ENCODE results near the gene PRODH.
A peak's percentile ranks its signal among the peaks of the same experiment; 100 is the strongest.
"Not testable (repeated sequence)": the region's sequence is repeated elsewhere in the genome, so short reads cannot be mapped to it uniquely, and the experiment has no call there.

The PRODH gene

DNA sequence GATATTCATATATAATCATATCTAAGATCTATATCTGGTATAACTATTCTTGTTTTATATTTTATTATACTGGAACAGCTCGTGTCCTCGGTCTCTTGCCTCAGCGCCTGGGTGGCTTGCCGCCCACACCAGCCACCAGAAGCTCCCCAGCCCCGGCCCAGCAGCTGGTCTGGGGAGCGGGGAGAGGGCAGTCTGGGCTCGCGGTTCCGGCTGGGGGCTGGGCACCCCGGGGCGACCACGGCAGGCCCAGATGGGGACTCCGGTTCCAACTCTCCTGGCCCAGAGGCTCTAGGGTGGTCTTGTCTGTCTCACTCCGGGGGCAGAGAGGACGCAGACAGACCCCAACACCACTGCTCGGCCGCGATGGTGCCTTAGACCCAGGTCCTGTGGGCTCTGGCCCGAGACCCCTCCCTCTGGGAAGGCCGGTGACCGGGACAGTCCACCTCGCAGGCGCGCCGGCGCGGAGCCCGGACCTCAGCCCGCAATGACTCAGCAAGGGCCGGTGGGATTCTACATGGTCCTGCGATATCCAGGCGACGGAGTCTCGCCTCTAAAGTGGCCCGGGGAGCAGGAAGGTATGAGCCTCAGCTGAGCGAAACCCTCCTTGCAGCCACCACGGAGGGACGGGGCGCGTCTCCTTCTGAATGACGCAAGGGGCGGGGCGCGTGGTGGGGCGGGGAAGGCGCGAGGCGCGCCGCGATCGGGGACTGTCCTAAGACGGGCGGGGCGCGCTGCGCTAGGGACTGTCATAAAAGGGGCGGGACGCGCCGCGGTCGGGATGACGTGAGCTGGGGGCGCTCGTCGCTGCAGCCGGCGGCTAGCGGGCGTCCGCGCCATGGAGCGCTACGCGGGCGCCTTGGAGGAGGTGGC lies 30.3 kb downstream of the PRODH start, which contains the start of gene DGCR6:
DGCR6 (plus strand) TSS at position 781 of the 870 bp plus-strand sequence; CDS start at position 836, 55 bp downstream.
- DNase-seq (ENCODE audit: low read depth in 2 of 2) = no peak

DNA sequence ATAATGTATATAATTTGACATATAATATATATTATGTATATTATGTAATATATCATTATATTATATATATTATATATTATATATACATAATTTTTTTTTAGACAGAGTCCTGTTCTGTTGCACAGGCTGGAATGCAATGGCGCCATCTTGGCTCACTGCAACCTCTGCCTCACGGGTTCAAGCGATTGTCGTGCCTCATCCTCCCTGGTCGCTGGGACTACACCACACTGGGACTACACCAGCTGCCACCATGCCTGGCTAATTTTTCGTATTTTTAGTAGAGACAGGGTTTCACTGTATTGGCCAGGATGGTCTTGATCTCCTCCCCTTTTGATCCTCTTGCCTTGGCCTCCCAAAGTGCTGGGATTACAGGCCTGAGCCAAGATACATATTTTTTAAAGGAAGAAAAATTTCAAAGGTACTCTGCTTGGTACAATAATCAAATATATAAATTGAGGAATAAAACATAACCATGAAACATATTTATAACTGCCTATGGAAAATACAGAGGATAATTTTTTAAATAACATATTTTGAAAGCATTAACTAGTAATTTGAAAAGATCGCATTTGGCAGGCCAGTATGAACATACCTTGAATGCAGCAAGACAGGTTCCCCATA lies 39.9 kb downstream of the PRODH start:
- DNase-seq (ENCODE audit: low read depth in 2 of 2) = not testable (repeated sequence)

DNA sequence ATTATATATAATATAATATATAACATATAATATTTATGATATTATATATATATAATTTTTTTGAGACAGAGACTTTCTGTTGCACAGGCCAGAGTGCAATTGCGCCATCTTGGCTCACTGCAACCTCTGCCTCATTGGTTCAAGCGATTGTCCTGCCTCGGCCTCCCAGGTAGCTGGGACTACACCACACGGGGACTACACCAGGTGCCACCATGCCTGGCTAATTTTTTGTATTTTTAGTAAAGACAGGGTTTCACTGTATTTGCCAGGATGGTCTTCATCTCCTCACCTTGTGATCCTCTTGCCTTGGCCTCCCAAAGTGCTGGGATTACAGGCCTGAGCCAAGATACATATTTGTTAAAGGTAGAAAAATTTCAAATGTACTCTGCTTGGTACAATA lies 42.3 kb downstream of the PRODH start:
- DNase-seq (ENCODE audit: low read depth in 2 of 2) = not testable (repeated sequence)

DNA sequence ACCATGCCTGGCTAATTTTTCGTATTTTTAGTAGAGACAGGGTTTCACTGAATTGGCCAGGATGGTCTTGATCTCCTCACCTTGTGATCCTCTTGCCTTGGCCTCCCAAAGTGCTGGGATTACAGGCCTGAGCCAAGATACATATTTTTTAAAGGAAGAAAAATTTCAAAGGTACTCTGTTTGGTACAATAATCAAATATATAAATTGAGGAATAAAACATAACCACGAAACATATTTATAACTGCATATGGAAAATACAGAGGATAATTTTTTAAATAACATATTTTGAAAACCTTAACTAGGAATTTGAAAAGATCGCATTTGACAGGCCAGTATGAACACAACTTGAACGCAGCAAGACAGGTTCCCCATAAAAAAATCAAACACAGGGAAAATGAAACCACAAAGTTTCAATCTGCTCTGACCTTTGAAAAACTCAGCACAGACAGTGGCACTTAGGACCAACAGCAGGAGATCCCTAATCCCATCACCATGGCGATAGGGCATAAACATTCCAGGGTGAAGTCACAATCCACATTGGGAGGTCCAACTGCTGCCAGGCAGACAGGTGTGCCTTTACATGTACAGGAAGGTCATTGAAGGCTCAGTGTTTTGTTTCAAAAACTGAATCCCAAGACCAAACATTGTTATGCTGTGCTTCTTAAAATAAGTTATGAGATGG lies 45.4 kb downstream of the PRODH start:
- not testable (repeated sequence) for DNase-seq (ENCODE audit: low read depth in 2 of 2)

DNA sequence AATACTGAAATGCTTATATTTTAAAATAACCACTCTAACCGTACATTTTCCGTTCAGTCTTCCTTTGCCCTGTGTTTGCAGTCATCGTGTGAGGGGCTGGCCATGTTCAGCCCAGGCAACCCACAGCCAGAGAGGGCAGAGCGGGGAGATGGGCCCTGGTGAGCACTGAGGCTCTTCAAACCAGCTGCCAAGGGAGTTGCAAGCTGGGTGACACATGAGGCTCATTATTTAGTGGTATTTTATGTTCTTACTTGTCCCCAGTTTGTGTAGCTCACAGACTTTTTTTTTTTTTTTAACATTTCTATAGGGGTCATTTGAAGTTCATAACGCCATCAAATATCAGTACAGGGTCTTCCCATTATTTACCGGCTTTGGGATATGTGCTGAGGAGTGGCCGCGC lies 48.0 kb downstream of the PRODH start:
- no peak for DNase-seq (ENCODE audit: low read depth in 2 of 2)

DNA sequence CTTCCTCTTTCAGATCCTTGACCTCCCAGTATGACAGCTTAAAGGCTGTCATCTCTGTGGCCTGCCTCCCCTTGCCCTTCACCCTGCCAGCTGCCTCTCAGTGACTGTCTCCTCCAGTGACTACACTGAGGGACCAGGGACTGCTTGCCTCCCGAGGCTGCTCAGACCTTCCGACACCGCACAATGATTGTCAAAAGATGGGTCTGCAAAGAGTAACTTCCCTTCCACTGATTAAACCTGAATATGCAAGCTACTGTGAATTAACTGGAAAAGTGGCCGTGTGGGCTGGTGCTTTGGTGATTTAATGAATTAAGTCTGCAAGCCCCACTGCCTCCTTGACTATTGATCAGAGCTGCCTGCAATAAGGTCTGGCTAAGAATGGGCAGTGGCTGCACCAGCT lies 51.6 kb downstream of the PRODH start:
- DNase-seq (ENCODE audit: low read depth in 2 of 2) = not testable (repeated sequence)

DNA sequence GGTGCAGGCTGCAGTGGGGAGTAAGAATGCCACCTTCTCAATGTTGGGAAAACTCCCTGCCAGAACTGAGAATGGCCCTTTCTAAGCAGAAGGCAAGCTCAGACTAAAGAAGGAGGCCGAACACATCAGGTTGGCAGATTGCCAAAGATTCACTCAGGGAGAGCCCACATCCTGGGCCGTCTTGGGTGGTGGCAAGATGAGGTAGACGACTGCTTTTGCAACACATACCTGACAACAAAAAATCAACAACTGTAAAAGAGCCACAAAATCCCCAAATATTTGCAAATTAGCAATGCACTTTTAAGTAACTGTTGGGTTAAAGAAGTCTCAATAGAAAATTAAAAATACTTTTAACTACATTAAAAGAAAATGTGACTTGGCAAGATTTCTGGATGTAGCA lies 54.8 kb downstream of the PRODH start:
- DNase-seq (ENCODE audit: low read depth in 2 of 2) = peak; percentile 25 to 66
